DMS 273 (cell line): ENCODE results near the gene RNASEL.
"Not testable (repeated sequence)": the region's sequence is repeated elsewhere in the genome, so short reads cannot be mapped to it uniquely, and the experiment has no call there.

Source experiments
- DNase-seq: peaks from one replicate; lab custom pipeline; 2025; ENCODE audit not compliant: unreplicated experiment; lab: John Stamatoyannopoulos, UW

The RNASEL gene

DNA sequence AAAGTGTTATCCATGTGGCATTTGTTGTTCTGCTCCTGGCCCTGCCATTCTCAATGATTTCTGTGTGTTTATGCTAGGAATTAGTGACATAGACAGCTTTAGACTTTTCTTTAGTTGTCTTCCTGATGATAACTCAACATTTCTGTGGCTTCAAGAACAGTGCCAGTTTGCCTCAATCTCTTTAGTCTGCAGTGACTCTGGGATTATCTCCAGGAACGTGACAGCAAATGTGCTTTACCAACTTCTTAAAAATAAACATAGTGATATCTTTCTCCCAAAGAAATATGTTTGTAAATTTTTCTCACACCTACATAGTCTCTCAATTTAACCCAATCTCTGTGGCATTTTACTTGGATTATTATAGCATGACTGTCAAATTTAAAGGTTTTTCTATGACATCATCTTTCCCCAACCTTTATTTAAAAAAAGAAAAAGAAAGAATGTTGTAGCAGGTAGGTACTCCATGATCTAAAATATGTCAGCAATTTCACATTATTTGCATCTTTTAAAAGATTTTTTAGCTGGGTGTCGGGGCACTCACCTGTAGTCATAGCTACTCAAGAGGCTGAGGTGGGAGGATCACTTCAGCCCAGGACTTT, 24.6 kb downstream of the RNASEL start:
- no peak for DNase-seq

DNA sequence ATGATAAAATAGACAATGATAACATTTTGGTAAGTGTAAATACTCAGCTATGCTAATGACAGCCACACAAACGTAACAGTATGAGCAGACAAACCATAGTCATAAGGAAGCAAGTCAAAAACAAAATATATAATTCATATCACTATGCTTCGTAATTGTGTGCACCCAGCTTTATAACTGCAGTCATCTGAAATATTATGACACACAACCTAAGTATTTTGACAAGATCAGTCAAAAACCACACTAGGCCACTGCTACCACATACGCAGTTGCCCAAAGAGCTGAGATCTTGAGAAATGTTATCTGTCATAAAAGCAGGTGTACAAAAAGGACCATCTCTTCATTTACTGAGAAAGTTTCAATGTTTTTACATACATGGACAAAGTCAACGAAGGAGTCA, 26.0 kb downstream of the RNASEL start:
- DNase-seq = no peak

DNA sequence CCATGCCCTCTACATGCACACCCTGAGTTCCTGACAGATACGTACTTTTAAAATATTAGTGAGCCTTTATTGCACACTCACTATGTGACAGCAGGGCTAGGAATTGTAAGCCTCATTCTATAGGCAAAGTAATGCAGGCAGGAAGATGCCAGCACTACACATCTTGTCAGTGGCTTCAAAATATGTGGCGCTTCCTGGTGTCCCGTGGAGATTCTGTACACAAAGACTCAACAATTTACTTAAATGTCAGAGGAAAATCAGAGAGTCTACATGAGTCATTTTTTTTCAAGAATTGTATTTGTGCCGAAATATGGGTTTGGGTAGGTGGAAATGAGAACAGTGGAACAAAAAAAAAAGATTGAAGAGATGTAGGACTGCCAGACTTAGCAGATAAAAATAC, 27.6 kb downstream of the RNASEL start:
- no peak for DNase-seq

DNA sequence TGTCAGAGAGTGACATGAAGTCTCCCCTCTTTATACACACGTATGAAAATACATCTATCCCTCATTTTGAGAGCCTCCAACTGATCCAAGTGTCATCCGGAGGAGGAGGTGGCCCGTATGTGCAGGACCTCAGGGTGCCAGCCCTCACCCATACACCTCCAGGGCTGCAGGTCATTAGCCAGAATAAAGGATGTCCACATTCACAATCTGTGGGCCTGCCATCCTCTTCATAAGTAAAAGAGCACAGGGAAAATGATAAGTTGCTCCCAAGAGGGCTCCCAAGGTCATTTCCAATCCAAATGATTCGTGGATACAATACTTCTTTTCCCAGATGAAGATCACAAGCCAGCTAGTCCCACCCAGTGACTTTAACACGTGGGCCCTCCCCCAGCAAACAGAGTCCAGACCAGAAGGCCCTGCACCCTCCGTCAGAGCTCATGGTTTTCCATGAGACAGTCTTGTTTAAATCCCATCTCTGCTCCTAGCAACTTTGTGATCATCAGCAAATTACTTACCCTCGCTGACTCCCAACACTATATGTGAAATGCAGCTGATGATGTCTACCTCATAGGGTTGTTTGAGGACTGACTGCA, 28.6 kb downstream of the RNASEL start:
- DNase-seq = no peak

DNA sequence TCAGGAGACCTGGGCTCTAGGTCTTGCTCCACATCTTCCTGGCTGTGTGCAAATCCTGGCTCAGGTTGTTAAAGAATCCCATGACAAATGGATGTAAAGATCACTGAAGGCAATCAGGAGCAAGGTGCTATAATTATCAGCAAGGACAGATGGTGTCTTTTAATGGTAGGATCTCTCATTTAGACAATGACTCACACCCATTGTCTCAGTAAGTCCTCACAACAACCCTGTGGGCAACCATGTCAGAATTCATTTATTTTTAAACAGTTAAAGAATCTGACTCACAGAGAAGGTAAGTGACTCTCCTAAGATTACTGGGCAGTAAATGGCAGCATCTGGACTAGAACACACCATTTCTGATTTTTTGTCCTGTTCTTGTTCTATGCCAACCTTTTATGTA, 32.8 kb downstream of the RNASEL start:
- no peak for DNase-seq

DNA sequence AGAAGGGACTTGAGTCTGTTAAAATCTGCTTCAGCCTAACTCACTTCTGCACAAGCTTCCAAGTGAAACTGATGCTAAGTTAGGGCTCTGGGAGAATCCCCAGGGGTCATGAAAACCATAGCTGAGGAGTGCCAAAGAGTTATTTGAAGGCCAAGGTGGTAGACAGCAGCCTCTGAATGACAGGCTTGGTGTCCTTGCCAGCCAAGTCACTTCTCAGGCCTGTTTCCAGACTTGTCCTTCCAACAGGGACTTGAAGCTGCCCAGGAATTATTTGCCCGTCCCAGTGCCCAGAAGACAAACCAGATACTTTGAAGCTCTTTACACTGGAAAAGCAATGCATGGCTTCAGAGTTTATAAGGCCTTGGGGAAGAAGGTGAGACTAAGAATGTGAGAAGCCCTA, 33.6 kb downstream of the RNASEL start:
- no peak for DNase-seq

DNA sequence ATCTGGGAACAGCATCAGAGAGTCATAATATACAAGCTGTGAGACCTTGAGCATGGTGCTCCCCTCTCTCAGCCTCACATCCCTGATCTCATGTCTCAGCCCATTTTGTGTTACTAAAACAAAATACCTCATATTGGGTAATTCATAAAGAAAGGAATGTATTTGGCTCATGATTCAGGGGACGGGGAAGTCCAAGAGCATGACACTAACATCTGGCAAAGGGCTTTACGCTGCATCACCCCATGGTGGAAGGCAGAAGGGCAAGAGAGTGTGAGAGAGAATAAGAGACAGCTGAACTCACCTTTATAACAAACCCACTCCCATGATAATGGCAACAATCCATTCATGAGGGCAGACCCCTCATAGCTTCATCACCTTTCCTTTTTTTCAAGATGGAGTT, 36.5 kb downstream of the RNASEL start:
- no peak for DNase-seq

DNA sequence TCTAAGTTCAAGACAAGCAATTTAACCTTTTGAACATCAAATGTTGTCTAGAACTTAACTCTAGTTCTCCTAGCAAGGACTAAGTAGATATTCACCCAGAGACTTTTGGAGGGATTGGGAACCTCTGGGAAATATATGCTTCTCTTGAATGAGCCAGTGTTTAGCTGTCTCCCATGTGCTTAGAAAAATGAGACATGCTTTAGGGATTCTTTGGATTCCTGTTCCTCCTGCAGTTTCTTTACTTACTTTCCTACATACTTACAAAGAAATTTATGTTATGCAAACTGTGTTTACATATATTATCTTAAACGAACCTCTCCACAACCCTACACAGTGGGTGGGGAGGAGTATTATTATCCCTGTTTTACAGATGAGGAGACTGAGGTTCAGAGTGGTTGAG, 39.2 kb downstream of the RNASEL start:
- no peak for DNase-seq

DNA sequence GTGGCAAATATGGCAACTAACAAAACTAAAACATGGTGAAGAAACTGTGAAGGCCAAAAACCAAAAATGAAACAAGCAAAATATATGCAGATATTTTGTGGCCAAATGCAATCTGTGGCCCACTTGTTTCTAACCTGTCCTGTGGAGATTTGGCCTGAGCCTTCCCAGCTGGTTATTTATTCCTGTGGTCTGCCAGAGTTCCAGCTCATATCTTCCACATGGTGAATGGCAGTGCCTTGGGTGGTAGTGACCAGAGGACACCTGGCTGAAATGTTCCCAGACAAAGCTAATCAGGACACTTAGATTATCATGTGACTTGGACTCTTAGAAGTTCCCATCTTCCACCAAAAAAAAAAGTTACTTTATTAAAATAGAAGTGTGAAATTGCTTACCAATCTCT, 39.7 kb downstream of the RNASEL start:
- no peak for DNase-seq

DNA sequence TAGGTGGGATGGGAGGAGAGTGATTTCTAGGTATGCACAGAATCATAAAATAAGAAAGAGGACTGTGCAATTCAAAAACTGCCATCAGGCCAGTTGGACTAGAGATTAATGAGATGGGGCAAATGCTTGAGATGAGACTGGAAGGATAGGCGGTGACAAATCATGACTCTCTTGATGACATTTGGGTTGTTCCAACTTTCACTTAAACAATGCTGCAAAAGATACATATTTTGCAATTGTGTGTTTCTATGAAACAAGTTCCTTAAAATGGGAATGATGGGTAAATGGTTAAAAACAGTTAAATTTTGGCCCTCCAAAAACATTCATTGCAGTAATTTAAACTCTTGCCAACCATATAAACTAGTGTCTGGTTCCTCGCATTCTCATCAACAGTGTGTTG, 55.2 kb downstream of the RNASEL start:
- DNase-seq = no peak

DNA sequence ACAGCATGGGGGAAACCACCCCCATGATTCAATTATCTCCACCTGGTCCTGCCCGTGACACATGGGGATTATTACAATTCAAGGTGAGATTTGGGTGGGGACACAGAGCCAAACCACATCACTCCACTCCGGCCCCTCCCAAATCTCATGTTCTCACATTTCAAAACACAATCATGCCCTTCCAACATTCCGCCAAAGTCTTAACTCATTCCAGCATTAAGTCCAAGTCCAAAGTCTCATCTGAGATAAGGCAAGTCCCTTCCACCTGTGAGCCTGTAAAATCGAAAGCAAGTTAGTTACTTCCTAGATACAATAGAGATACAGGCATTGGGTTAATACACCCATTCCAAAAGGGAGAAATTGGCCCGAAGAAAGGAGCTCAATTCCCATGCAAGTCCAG, 60.9 kb downstream of the RNASEL start:
- not testable (repeated sequence) for DNase-seq

DNA sequence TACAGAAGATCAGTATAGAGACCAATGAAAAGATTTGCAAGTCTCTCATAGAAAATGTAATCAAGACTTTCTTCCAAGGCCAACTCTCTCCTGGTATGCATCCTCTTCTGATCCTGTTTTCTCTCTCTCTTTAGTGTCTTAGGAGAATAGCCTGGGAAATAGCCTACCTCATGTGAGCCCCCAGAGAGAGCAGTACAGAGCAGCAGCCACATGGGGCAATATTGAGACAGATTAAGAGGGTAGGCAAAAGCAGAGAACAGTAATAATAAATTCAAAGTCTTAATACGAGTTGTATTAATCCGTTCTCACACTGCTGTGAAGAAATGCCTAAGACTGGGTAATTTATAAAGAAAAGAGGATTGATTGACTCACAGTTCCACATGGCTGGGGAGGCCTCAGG, 61.4 kb downstream of the RNASEL start:
- DNase-seq = no peak

DNA sequence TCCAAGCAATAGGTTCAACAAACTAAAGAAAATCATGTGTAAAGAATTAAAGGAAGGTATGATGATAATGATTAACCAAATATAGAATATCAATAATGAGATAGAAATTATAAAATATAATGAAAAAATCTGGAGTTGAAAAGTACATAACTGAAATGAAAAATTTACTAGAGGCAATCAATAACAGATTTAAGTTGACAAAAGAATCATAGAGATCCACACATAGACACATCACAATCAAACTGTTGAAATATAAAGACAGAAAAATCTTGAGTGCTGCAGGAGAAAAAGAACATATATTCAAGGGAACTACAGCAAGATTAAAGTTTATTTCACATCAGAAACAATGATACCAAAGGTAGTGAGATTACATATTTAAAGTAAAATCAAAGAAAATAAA, 63.7 kb downstream of the RNASEL start:
- no peak for DNase-seq
